ENCODE data around the gene KRTAP1-5.
"Not testable (repeated sequence)": the region's sequence is repeated elsewhere in the genome, so short reads cannot be mapped to it uniquely, and the experiment has no call there.

Gene KRTAP1-5

GRCh38 chr17:41002814-41003213 is 24.2 kb downstream of the KRTAP1-5 start:
- no peak for DNase-seq

GRCh38 chr17:41001795-41002194 is 25.2 kb downstream of the KRTAP1-5 start:
- no peak for DNase-seq

DNA sequence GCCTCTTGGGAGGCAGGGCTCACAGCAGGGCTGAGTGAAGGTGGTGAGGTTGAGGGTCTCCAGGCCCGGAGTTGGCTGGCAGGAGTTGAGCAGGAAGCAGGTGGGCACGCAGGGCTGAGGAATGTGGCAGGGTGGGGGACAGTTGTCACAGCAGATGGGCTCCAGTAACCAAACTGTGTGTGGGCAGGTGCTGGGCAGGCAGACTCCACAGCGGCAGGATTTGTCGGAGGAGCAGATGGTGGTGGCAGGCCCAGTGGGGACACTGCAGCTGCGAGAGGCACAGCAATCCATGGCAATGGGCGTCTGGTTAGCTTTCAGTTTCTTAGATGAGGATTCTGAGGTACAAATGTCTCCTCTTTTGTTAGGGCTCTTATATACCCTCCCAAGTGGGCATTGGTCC is 27.4 kb downstream of the KRTAP1-5 start, which contains the start of gene KRTAP3-2:
KRTAP3-2 (minus strand) TSS at position 344 of the 400 bp plus-strand sequence; CDS start at position 291, 53 bp downstream.
- DNase-seq: not testable (repeated sequence)

- DNase-seq: no peak
Observed at GRCh38 chr17:40997361-40997760, 29.6 kb downstream of the KRTAP1-5 start.

GRCh38 chr17:40996829-40997228 is 30.2 kb downstream of the KRTAP1-5 start:
- DNase-seq: no peak

DNA sequence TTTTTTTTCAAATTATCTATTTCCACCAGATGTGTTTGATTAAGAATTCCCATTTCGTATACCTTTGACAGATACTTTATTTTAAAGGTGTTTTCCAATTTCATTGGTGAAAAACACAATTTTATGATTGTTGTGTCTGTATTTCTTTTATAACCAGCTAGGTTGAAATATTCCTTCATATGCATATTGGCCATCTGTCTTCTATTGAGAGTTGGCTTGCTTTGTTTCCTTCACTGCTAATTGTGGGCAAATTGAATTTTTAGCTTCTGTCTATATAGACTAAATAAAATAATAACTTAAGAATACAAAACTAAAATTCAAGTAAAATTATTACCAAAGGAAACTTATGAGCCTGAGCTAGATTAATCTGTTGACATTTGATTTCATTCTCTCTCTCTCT is 31.9 kb downstream of the KRTAP1-5 start:
- DNase-seq: no peak

DNA sequence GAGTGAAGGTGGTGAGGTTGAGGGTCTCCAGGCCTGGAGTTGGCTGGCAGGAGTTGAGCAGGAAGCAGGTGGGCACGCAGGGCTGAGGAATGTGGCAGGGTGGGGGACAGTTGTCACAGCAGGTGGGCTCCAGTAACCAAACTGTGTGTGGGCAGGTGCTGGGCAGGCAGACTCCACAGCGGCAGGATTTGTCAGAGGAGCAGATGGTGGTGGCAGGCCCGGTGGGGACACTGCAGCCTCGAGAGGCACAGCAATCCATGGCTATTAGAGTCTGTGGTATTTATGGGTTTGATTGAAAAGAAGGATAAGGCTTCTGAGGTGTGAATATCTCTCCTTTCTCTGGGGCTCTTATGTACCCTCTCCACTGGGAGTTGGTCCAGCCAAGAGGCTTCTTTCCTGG is 33.2 kb downstream of the KRTAP1-5 start, which contains the start of gene KRTAP3-3:
KRTAP3-3 (minus strand) TSS at position 326 of the 400 bp plus-strand sequence; CDS start at position 259, 67 bp downstream.
- DNase-seq: no peak

GRCh38 chr17:40993084-40993483 is 33.9 kb downstream of the KRTAP1-5 start:
- no peak for DNase-seq

GRCh38 chr17:40992666-40993065 is 34.3 kb downstream of the KRTAP1-5 start:
- DNase-seq: no peak

DNA sequence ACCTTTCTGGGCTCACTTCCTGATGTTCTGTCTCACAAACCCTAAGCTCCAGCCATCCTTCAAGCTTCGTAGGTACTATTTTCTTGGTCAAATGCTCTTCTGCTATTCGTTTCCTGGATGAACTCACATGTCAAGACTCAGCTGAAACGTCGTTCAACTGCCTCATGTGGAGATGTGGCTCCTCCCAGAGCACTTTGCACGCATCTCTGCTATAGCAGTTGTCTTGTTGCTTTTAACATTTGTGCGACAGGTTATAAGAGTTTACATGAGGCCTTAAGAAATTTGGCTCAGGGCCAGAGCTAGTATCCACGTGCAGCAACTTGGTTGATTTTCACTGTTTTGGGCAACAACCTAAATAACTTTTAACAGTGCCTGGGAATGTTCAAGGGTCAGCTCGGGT is 40.1 kb downstream of the KRTAP1-5 start:
- no peak for DNase-seq

GRCh38 chr17:40984226-40984625 is 42.8 kb downstream of the KRTAP1-5 start, which contains the start of gene KRT40:
Gene KRT40 (minus strand): TSS chr17:40984326. CDS start chr17:40984273, 53 bp downstream.
- DNase-seq: no peak

DNA sequence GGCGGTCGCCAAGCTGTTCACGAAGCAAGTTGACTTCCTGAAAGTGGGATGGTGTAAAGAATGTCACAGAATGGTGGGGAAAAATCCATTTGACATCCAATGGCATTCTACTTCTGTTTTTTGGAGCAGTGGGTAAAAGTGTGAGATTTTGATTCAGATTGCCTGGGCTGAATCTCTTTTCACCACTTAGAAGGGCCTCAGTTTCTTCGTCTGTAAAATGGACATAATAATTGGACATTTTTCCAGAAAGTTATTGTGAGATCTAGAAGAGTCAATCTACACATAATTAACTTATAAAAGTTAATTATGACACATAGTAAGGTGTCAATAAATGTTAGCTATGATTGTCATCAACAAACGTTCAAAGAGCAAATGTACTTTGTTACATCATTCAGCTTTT is 45.9 kb downstream of the KRTAP1-5 start:
- DNase-seq: no peak

DNA sequence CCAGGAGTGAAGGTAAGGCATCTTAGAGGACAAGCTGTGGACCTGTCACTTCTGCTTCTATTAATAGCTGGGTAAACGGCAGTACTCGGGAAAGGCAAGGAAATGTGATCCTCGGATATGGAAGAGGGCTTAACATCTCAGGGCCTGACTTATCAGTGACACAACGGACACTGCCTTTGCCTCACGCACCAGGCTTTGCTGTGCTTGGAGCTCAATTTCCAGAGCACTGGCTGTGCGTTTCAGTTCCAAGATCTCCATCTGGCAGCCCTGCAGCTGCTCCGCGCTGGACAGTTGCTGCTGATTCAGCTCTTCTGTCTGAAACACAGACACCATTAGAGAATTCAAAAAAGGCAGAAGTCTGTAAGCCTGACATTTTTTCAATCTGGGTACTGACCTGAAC is 46.4 kb downstream of the KRTAP1-5 start:
- DNase-seq: no peak

DNA sequence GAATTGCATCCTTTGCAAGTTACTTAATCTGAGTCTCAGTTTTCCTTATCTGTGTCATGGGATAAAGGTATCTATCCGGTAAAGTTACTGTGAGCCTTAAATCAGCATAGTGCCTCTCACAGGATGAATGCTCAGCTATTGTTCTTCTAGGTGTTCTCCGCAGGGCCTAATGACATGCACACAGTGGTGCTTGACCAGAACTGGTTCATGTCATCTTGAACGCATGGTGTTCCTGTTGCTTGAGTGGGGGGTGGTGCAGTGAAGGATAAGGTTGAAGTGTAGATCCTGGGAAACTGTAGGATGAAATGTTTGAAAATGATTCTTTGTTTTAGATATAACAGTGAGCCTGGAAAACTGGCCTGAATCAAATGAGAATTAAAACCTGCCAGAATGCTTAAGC is 46.9 kb downstream of the KRTAP1-5 start:
- DNase-seq: no peak

DNA sequence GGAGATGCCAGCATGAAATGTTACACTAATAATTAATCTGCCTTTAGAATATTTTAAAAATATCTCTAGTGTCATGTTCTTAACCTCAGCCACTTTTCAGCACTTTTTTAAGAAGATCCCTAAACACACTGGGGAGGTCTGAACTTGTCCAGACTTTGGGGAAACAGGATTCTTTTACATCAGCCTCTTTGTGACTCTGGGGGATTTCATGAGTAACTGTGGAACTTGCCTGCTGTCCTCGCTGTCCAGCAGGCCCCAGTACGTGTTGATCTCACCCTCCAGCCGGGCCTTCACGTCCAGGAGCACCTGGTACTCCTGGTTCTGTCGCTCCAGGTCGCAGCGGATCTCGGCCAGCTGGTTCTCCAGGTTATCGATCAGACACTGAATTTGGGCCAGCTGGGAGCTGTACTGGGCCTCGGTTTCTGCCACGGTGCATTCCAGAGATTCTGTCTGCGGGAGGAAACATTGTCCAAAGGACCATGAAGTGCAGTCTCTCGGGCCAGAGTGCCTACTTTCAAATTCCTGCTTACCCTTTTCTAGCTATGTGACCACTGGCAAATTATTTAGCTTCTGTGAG is 48.3 kb downstream of the KRTAP1-5 start:
- no peak for DNase-seq

Measured in activated CD4-positive, CD25-positive, alpha-beta regulatory T cell (primary cell).